OCI-LY1 (cell line): ENCODE data around the gene DPP3.

Experiments
- CTCF ChIP-seq: fragments of 200-600 bp; sonication (generic), shearing (Covaris generic); IDR thresholded peaks from 2 replicates; pipeline ENCODE4 v1.5.1; 2017; ENCODE audit warnings: mild to moderate bottlenecking, antibody characterized with exemption, low read length, moderate library complexity, mixed read lengths
- EZH2 ChIP-seq: fragments of 200-600 bp; sonication (generic), shearing (Covaris generic); IDR thresholded peaks from 2 replicates; pipeline ENCODE4 v1.8.0; 2017; ENCODE audit warnings: borderline replicate concordance, mixed run types, mild to moderate bottlenecking, antibody characterized with exemption, low read length, moderate library complexity, mixed read lengths

- TF ChIP-seq EZH2 (no peak), CTCF (no peak)
Measured at GRCh38 chr11:66432597-66432996, 47.6 kb upstream of the DPP3 start.
